GM12878 (cell line): ENCODE measurements around the gene MESD.

ENCODE experiments used
- EZH2 ChIP-seq: IDR thresholded peaks from 2 replicates; pipeline ENCODE4 v1.6.1; 2012; ENCODE audit warnings: low read depth, mild to moderate bottlenecking, control low read depth, inconsistent platforms, low read length, borderline replicate concordance; ENCODE audit not compliant: control insufficient read depth
- MEF2A ChIP-seq: IDR thresholded peaks from 2 replicates; pipeline ENCODE4 v1.6.1; 2011; ENCODE audit warnings: low read depth, mild to moderate bottlenecking, low read length, moderate library complexity; ENCODE audit not compliant: insufficient read depth
- RAD21 ChIP-seq: IDR thresholded peaks from 2 replicates; pipeline ENCODE4 v1.6.1; 2011; ENCODE audit warnings: mild to moderate bottlenecking, low read depth, low read length, moderate library complexity; ENCODE audit not compliant: insufficient read depth
- SP1 ChIP-seq: IDR thresholded peaks from one replicate; pipeline ENCODE4 v1.6.1; 2011; ENCODE audit warnings: low read depth, low read length

DNA sequence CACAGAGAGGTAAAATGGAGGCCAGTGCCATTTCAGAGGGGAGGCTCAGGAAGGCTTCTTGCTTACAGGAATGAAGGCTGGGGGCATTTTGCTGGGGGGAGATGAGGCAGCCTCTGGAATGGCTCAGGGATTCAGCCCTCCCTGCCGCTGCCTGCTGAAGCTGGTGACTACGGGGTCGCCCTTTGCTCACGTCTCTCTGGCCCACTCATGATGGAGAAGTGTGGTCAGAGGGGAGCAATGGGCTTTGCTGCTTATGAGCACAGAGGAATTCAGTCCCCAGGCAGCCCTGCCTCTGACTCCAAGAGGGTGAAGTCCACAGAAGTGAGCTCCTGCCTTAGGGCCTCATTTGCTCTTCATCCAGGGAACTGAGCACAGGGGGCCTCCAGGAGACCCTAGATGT is 39.9 kb downstream of the MESD start:
- TF ChIP-seq EZH2 (no peak), MEF2A (no peak), SP1 (no peak), RAD21 (no peak)
